Measurements from ENCODE around the gene CEACAM8. TPM values are rescaled to one million over a fixed set of nuclear protein-coding genes. Genes with fewer than 3 reads are reported as not detected.
"Not testable (repeated sequence)": the region's sequence is repeated elsewhere in the genome, so short reads cannot be mapped to it uniquely, and the experiment has no call there.

CEACAM8 gene
- not detected for total RNA-seq

DNA sequence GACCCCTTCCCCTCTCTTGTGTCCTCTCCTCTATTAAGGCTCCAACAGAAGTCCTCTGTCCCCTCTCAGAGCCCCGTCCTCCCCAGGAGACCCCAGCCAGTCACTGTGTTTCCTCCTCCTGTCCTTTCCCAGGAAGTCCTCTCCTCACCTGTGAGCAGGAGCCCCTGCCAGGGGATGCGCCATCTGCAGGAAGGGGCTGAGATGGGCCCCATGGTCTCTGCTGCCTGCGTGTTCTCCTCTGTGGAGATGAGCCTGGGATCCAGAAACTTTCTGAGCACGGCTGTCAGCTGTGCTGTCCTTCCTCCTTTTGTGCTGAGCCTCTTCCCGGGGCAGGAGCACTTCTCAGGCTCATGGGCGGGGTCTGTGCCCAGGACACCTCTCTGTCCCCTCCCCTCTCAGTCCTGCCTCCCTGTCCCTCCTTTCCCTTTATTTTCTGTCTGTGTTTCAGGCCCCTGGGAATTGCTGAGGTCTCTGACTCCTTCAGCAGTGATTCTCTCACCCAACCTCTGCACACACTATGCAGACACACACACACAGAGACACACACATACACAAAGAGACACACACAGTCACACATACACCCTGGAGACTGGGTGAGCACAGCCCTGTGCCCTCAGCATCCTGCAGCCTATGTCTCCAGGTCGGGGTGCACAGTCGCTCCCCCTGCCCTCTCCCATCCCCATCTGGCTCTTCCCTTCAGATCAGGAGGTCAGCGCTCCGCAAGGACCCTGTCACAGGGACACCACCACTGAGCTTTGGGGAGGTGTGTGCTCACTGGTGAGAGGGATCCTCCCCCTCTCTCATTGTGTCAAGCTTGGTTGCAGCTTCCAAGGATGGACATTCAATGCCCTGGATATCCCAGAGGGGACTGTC lies at the start of gene CEACAM8:
Gene CEACAM8, minus strand, starts transcription at position 308 of the 873 bp plus-strand sequence. Its CDS starts 96 bp downstream, at position 212.
- no peak for DNase-seq (ENCODE audit: low spot score)

DNA sequence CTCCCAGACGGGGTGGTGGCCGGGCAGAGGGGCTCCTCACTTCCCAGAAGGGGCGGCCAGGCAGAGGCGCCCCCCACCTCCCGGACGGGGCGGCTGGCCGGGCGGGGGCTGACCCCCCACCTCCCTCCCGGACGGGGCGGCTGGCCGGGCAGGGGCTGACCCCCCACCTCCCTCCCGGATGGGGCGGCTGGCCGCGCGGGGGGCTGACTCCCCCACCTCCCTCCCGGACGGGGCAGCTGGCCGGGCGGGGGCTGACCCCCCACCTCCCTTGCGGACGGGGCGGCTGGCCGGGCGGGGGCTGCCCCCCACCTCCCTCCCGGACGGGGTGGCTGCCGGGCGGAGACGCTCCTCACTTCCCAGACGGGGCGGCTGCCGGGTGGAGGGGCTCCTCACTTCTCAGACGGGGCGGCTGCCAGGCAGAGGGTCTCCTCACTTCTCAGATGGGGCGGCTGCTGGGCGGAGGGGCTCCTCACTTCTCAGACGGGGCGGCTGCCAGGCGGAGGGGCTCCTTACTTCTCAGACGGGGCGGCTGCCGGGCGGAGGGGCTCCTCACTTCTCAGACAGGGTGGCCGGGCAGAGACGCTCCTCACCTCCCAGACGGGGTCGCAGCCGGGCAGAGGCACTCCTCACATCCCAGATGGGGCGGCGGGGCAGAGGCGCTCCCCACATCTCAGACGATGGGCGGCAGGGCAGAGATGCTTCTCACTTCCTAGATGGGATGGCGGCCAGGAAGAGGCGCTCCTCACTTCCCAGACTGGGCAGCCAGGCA lies 44.8 kb upstream of the CEACAM8 start:
- not testable (repeated sequence) for DNase-seq (ENCODE audit: low spot score)

DNA sequence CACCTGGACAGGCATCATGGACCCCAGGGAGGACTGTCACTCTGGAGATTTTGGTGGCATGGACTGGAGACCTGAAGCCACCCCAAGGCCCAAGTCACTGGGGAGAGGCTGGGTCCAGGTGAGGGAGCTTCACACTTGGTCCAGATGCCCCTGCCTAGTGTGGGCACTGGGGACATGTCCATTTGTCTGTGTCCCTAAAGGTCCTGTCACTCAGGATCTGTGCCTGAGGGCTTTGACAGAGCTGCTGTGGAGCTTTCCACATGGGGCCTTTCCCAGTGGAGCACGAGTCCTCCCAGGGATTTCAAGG lies 40.5 kb upstream of the CEACAM8 start:
- DNase-seq (ENCODE audit: low spot score): no peak

DNA sequence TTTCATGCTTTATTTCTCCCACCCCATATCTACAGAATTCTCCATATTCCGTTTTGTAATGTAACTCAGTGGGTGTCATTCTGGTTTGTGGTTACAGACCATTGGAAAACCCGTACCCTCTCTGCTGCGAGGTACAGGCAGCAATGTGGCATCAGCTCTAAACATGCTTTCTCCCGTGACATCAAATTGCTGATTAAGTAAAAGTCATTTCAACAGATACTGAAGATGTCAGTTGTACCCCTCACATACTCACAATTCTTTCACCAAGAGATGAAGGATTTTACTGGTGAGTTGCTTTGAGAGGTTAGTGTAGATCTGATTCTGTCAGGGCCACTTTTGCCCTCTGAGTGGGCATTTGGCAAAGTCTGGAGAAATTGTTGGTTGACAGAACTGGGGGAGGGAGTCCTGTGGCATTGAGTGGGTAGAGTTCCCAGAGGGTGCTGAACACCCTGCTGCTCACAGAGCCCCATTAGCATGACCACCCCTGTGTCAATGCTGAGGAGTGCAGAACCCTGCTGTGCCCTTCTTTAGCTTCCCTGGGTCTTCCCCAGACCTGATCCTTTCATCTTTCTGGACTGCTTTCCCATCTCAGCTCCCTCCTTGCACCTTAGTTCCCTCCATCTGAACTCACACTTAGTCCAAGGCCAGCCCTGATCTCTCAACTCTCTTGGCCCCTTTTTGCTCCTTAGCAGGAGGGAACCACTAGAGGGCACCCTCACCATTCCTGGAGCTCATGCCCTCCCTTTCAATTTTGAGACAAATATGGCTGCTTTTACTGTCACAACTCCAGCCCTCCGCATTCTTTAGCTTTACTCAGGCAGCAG lies 39.9 kb upstream of the CEACAM8 start:
- no peak for DNase-seq (ENCODE audit: low spot score)

DNA sequence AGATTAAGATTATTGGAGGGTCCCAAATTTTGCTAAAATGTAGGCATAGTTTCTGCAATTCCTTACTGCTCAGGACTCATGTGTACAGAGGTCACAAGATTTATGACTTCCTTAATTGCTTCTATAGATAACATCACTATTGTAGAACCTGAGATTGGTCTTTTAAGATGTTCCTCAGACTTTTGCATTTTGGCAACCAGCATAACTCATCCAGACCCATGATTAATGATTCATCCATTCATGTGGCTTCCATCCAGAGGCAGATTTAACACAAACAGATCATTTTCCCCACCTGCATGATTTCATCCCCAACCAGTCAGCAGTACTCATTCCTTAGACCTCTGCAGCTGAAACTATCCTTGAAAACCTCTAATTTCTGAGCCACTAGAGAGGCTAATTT lies 34.5 kb upstream of the CEACAM8 start:
- DNase-seq (ENCODE audit: low spot score): no peak

DNA sequence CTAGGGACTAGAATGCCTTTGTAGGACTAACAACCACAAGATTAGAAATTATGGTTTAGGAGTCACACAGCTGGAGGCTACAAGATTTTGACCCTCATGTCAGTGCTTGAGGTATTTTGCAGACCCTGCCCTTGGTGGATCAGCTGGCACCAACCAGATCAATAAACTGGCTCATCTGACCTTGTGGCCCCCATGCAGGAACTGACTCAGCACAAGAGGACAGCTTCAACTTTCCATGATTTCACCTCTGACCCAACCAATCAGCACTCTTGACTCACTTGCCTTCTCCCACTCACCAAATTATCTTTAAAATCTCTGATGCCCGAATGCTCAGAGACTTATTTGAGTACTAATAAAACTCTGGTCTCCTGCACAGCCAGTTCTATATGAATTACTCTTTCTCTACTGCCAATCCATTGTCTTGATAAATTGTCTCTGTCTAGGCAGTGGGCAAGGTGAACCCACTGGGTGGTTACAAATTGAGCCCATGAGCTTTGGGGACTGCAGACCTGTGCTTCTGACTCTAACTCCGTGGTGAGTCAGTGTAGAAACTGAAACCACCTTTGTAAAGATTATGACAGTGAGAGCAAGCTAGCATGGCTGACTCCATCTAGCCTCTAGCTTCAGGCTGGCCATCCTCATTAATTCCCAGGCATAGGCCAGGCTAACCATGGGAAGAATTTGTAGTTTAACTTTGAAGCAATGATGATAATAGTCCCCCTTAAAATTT lies 33.9 kb upstream of the CEACAM8 start:
- DNase-seq (ENCODE audit: low spot score): no peak

DNA sequence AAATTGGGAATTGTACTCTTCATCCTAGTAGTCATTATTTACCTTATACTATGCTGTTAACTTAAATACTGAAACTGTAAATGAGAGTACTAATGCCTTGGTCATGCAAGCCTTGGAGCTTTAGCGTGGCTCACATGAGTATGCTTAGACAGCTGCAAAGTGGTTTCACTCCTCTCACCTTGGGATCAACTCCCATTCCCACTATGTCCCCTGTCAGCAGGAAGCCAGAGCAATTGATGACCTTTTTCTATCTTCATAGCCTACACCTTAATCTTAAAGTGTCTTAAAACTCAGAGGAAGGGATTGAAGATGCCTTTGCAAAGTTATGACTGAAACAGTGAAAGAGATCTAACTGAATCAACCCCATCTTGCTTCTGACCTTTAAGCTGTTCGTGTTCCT lies 33.2 kb upstream of the CEACAM8 start:
- no peak for DNase-seq (ENCODE audit: low spot score)

DNA sequence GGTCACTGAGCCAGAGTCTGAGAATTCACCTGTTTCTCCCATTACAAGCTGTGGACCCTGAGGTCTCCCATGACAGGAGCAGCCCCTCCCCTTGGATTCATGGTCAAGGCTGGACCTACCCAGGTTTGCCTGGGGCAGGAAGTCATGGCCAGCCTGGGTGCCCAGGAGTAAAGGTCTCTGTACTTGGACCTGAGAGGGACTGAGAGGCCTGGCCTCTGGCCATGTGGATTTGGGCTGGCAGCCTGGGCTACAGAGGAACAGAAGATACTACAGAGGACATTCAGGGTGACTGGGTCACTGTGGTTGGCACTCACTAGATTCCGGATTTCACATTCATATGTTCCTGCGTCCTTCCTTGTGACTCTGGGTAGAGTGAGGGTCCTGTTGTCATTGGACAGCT lies 31.5 kb upstream of the CEACAM8 start:
- no peak for DNase-seq (ENCODE audit: low spot score)

DNA sequence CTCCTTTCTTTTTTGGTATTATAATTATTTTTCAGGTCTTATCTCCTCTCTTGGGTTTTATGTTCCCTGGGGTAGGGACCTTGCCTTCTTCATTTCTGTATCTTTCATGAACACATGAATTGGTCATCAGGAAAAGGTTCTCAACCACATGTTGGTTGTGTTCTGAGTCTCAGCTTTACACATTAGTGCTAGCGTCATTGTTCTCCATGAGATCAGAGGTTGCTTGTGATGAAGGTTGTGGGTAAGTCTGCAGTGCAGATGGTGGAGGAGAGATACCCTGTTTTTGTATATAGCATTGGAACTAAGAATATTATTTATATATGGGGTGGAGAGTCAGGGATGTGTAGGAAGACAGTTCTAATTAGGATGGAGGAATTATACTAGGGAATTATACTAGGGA lies 24.5 kb upstream of the CEACAM8 start:
- DNase-seq (ENCODE audit: low spot score): no peak

DNA sequence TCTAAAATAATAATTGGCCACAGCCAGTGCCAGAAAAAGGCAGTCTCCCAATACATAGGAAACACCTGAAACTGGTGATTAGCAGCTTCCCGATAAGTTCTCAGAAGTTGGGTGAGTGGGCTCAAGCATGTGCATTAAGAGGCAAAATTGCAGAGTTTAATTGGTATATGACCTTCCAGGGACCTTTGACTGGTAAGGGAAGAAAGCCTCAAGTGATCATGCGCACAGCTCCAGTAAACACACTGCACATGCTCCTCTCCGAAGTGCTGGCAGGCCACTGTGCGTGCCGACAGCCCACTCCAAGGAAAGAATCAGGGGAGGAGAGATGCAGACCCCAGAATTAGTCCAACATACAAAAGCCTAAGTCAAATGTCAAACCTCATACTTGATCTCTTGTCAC lies 18.9 kb upstream of the CEACAM8 start:
- no peak for DNase-seq (ENCODE audit: low spot score)

DNA sequence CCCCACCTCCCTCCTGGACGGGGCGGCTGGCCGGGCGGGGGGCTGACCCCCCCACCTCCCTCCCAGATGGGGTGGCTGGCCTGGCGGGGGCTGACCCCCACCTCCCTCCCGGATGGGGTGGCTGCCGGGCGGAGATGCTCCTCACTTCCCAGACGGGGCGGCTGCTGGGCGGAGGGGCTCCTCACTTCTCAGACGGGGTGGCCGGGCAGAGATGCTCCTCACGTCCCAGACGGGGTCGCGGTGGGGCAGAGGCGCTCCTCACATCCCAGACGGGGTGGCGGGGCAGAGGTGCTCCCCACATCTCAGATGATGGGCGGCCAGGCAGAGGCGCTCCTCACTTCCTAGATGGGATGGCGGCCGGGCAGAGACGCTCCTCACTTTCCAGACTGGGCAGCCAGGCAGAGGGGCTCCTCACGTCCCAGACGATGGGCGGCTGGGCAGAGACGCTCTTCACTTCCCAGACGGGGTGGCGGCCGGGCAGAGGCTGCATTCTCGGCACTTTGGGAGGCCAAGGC lies 15.7 kb upstream of the CEACAM8 start:
- not testable (repeated sequence) for DNase-seq (ENCODE audit: low spot score)

DNA sequence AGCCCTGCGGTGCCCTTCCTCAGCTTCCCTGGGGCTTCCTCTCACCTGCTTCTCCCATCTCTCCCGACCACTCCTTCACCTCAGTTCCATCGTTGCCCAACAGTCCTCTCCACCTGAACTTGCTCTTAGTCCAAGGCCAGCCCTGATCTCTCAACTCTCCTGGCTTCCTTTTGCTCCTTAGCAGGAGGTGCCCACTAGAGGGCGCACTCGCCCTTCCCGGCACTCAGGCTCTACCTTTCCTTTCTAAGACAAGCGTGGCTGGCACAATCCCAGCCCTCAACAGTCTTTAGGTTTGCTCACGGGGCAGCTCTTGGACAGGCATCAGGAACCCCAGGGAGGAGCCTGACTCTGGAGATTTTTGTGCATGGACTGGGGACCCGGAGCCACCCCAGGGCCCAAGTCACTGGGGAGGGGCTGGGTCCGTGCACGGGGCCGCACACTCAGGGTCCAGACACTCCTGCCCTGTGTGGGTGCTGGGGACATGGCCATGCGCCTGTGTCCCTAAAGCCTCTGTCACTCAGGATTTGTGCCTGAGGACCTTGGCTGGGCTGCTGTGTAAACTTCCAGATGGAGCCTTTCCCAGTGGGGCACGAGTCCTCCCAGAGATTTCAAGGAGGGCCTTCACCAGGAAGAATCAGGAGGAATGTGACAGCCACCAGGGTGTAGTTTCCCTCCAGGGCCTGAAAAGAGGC lies 12.1 kb upstream of the CEACAM8 start:
- DNase-seq (ENCODE audit: low spot score): no peak

DNA sequence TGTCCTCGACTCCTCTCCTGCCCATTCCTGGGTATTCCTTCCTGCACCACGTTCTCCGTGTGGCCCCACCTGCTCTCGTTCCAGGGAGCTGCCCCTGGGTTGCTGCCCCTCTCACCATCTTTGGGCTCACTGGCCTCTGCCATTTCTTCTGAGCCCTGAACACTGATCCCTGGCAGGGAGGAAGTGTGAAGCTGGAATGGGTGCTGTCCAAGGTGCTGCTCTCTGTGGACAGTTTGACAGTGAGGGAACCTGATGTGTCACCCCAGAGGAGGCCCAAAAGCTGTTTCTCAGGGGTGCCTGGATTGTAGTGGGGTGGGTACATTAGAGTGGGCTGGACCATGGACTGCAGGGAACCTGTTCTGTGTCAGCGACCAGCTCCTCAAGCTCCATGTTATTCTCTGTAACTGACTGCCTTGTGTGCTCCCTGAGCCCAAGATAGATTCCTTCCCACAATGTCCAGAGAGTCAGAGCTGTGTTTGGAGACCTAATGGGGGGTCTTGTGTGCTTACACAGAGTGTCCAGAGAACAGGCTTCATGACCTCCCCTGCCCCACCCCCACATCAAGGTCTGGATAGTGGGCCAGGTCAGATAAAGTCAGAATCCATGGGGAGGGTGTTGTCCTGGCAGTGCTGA lies 7.2 kb upstream of the CEACAM8 start:
- DNase-seq (ENCODE audit: low spot score): no peak

DNA sequence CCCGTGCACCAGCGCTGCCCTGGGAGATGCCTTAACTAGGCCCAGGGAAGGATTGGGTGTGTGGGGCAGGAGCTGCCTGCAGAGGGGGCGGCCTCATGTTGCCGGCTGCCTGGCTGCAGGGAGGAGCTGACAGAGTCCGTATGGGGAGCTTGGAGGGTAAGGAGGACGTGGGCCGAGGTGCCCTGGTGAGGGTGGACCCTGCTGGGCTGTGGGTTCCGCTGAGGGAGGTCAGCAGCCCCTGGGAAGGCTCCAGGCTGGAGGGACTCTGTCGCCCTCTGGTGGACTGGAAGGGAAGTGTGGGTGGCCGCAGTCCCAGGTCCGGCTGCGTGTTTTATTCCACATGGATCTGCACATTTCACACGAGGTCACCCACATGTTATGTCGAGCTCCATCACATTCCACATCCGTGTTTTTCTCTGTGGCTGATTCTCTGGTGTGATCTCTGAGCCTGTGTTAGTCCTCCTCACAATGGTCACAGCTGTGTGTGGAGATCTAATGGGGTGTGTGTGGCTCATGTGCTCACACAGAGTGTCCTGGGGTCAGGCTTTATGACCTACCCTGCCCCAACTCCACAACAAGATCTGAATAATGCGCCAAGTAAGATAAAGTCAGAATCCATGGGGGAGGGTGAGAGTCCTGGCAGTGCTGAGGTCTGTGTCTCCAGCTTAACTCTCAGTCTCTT lies 1.8 kb upstream of the CEACAM8 start:
- DNase-seq (ENCODE audit: low spot score): no peak

DNA sequence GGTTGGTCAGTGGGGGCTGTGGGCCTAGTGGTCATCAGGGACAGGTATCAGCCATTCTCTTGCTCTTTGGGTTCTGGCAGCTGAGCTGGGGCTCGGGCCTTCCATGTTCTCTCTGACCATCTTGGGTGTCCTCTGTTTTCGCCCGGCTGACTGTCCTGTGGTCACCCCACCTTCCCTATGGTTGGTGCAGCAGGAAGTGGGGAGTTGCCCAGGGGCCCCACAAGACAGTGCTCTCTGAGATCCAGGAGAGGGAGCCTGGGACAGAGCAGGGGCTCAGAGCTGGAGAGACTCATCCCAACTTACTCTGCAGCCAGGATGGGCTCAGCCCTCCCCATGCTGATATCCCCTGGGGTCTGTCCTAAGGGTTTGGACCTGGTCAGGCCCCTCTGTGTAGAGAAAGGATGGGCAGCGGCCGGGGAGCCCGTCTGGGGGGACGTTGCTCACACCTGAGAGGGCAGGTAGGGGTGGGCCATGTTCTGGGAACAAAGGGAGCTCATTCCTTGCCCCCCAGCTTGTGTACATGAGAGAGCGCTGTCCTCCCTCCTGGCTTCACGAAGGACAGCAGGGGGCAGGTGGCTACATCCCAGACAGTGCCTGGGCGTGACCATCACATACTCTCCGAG lies 937 bp upstream of the CEACAM8 start:
- DNase-seq (ENCODE audit: low spot score): no peak

DNA sequence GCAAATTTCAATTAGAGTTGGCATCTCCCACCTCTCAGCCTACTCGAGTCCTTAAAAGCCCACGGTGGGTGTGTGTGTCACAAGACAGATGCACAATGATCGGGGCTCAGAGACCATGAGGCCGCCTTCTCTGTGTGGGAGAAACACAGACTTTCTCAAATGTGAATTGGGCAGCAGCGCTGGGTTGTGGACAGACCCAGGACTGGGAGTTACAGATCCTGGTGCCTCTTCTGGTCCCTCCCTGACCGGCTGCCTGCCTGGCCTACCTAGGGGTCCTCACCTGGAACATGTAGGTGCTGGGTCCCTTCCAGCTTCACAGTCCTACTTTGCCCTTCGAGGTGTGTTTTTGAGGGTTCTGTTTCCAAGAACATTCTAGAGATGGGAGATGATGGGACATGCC lies 4.9 kb downstream of the CEACAM8 start:
- DNase-seq (ENCODE audit: low spot score): no peak

DNA sequence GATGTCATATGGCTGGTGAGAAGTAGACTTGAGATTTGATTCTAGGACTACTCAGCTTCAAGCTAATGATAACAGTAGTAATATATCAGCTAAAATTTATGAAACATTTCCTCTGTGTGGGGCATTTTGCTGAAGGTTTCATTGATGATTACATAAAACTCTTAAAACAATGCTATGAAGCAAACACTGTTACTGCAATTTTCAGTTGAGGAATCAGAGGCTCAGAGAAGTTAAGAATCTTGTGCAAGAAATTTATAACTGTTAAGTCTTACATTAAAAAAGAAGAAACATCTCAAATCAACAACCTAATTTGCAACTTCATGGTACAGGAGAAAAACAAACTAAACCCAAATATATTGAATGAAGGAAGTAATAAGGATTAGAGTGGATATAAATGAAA lies 10.3 kb downstream of the CEACAM8 start:
- no peak for DNase-seq (ENCODE audit: low spot score)

DNA sequence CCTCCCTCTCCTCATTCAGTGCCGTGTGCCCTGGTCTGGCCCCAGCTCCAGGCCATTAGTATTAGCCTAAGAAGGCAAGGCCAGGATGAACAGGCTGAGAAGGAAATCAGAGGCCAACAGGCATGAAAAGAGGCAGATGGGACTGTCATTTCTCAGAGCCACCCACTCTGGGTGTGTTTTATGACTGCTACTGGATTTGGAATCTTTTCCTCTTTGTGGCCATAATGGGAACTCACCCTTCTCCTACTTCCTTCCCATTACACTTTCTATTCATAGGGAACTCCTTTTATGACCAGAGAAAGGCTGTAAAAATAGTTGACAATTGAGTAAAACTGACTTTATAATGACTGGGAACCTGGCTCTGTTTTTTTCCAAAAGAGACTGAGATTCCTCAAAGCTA lies 17.7 kb downstream of the CEACAM8 start:
- no peak for DNase-seq (ENCODE audit: low spot score)

DNA sequence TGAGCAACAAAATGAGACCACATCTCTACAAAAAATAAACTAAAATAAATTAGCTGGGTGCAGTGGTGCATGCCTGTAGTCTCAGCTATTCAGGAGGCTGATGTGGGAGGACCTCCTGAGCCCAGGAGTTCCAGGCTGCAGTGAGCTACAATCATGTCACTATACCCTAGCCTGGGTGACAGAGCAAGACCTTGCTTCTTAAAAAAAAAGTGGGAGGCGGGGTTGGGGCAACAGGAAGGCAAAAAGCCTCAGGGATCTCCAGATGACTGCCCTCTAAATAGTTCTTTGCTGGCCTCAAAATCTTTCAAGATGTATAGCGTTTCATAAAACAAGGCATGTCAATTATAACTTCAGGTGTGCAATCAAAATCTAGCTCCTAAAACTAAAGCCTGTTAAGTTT lies 18.5 kb downstream of the CEACAM8 start:
- DNase-seq (ENCODE audit: low spot score): no peak
